ENCODE data around the gene KLF4.

The KLF4 gene

GRCh38 chr9:107439991-107440456 is 49.5 kb downstream of the KLF4 start:
- no peak for DNase-seq (ENCODE audit: extremely low read depth, low read depth)
- TF ChIP-seq, protein P1, sequence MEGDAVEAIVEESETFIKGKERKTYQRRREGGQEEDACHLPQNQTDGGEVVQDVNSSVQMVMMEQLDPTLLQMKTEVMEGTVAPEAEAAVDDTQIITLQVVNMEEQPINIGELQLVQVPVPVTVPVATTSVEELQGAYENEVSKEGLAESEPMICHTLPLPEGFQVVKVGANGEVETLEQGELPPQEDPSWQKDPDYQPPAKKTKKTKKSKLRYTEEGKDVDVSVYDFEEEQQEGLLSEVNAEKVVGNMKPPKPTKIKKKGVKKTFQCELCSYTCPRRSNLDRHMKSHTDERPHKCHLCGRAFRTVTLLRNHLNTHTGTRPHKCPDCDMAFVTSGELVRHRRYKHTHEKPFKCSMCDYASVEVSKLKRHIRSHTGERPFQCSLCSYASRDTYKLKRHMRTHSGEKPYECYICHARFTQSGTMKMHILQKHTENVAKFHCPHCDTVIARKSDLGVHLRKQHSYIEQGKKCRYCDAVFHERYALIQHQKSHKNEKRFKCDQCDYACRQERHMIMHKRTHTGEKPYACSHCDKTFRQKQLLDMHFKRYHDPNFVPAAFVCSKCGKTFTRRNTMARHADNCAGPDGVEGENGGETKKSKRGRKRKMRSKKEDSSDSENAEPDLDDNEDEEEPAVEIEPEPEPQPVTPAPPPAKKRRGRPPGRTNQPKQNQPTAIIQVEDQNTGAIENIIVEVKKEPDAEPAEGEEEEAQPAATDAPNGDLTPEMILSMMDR (IDR thresholded peaks at IDR 0.05; ENCODE audit: low read depth, low read length): no peak

DNA sequence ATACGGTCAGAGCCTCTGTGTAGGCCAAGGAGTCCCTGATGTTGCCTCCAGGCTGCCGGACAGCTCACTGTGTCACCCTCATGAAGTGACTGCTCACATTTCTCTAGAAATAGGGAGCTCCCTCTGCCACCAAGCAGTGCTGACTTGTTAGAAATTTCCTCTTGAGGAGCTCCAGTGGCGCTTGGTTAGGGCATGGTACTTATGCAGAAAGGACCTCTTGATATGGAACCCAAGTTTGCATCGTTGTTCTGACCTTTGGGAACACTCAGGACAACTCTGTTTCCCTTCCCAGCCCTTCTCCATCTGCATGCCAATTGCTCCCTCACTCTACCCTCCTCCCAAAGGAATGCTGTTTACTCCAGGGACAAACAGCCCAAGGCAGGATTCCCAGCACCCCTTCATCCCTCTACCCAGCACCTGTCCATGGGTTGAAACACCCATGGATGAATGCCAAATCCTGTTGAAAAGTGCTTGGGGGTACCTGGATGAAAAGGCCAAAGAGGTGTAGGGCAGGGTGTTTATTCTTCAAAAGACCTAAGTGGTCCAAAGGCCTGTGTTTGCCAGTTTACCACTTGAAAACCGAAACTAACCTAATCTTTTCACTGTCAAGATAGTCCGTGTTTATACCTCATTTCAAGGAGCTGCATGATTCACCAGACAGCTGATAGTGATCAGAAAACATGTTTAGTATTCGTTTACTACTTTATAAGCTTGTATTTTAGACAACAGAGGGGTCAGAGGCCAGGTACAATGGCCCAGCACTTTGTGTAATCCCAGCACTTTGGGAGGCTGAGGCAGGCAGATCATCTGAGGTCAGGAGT is 51.1 kb downstream of the KLF4 start:
- no peak for DNase-seq (ENCODE audit: extremely low read depth, low read depth)
- TF ChIP-seq, protein P1 (IDR thresholded peaks at IDR 0.05; ENCODE audit: low read depth, low read length): no peak

DNA sequence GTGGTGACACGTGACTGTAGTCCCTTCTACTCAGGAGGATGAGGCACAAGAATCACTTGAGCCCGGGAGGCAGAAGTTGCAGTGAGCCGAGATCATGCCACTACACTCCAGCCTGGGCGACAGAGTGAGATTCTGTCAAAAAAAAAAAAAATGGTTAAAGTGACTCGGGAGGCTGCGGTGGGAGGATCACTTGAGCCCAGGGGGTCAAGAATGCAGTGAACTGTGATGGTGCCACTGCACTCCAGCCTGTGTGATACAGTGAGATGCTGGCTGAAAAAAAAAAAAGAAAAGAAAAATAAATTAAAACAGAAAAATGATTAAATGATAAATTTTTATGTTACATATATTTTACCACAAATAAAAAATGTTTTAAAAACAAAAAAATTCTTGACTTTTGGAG is 51.9 kb downstream of the KLF4 start:
- TF ChIP-seq, protein P1 (IDR thresholded peaks at IDR 0.05; ENCODE audit: low read depth, low read length): no peak
- no peak for DNase-seq (ENCODE audit: extremely low read depth, low read depth)

- TF ChIP-seq, protein P1 (IDR thresholded peaks at IDR 0.05; ENCODE audit: low read depth, low read length): no peak
- DNase-seq (ENCODE audit: extremely low read depth, low read depth): no peak
Observed at GRCh38 chr9:107435415-107435814, 54.2 kb downstream of the KLF4 start.

Measured in AG09319 (cell line).